Measurements from ENCODE around the gene KLHL6.

GRCh38 chr3:183541235-183541655, 14.3 kb downstream of the KLHL6 start:
- TF ChIP-seq REST (IDR thresholded peaks at IDR 0.05; ENCODE audit: low read depth, low read length), result no peak
- TF ChIP-seq CTCF (IDR thresholded peaks at IDR 0.05), result no peak
- TF ChIP-seq POLR2AphosphoS5 (IDR thresholded peaks at IDR 0.05; ENCODE audit: low read depth, low read length), result no peak
- no peak for TF ChIP-seq FOXJ3 (CRISPR knock-in tag; IDR thresholded peaks at IDR 0.05)
- TF ChIP-seq RFX5 (IDR thresholded peaks at IDR 0.05; ENCODE audit: low read length), result no peak
- no peak for TF ChIP-seq CHD2 (IDR thresholded peaks at IDR 0.05; ENCODE audit: low read length, partially characterized antibody)
- no peak for TF ChIP-seq MAX (IDR thresholded peaks at IDR 0.05; ENCODE audit: low read depth)
- no peak for TF ChIP-seq SMC3 (IDR thresholded peaks at IDR 0.05; ENCODE audit: low read depth, low read length)
- no peak for TF ChIP-seq GABPA (IDR thresholded peaks at IDR 0.05; ENCODE audit: low read depth)
- TF ChIP-seq MEF2A (IDR thresholded peaks at IDR 0.05; ENCODE audit: borderline replicate concordance, low read depth), result no peak

Data from SK-N-SH (cell line).